Measurements from ENCODE around the gene ASXL1. TPM values are rescaled to one million over a fixed set of nuclear protein-coding genes. Genes with fewer than 3 reads are reported as not detected.

The ASXL1 gene
- total RNA-seq, 4 donors from 2014 or later = 69.1 to 116 (median 102) TPM

DNA sequence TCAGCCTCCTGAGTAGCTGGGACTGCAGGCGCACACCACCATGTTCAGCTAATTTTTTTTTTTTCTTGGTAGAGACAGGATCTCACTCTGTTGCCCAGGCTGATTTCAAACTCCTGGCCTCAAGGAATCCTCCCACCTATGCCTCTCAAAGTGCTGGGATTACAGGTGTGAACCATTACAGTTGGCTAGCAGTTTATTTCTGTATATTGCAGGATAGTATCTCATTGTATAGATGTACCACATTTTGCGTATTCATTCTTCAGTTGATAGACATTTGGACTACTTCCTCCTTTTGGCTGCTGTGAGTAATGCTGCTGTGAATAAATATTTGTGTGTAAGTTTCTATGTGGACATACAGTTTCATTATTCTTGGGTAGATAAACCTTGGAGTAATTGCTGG is 32.9 kb downstream of the ASXL1 start:
- H3K4me1 ChIP-seq = no peaks in the 10 kb centered on the region

DNA sequence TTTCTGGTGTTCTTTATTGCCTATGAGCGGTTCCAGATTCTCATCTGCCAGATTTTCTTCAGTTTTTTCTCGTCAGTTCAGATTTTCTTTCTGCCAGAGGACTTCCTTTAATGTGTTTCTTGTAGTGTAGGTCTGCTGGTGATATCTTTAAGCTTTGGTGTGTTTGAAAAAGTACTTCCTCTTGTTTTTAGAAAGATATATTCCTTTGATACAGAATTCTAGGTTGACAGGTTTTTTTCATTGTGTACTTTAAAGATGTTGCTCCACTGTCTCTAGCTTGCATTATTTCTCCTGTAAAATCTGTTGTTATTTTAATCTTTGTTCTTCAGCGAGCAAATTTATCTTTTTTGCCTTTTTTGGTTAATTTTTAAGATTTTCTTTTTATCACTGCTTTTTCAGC is 36.9 kb downstream of the ASXL1 start:
- Histone ChIP-seq H3K9me3 (peaks cover 0 to 3% of the 10 kb centered on the region in 2 donors), H3K4me1 (no peaks in the 10 kb centered on the region), H3K27me3 (no peaks in the 10 kb centered on the region), H3K27ac (no peak overlapping the region), H3K36me3 (no peaks in the 10 kb centered on the region), H3K4me3 (no peak overlapping the region)
- TF ChIP-seq POLR2A (IDR thresholded peaks at IDR 0.05) = no peak
- TF ChIP-seq, protein P1, sequence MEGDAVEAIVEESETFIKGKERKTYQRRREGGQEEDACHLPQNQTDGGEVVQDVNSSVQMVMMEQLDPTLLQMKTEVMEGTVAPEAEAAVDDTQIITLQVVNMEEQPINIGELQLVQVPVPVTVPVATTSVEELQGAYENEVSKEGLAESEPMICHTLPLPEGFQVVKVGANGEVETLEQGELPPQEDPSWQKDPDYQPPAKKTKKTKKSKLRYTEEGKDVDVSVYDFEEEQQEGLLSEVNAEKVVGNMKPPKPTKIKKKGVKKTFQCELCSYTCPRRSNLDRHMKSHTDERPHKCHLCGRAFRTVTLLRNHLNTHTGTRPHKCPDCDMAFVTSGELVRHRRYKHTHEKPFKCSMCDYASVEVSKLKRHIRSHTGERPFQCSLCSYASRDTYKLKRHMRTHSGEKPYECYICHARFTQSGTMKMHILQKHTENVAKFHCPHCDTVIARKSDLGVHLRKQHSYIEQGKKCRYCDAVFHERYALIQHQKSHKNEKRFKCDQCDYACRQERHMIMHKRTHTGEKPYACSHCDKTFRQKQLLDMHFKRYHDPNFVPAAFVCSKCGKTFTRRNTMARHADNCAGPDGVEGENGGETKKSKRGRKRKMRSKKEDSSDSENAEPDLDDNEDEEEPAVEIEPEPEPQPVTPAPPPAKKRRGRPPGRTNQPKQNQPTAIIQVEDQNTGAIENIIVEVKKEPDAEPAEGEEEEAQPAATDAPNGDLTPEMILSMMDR (IDR thresholded peaks at IDR 0.05) = no peak
- no peak for DNase-seq
- intact Hi-C loops (cut with DNase I; ENCODE audit: low total_unique reads) = no loop called here

More for the DNA sequence above, 32.9 kb downstream of the ASXL1 start:
- Histone ChIP-seq H3K27ac (no peak overlapping the region), H3K9me3 (peaks cover 0 to 3% of the 10 kb centered on the region in 2 donors), H3K4me3 (no peak overlapping the region), H3K36me3 (no peaks in the 10 kb centered on the region), H3K27me3 (no peaks in the 10 kb centered on the region)
- intact Hi-C loops (cut with DNase I; ENCODE audit: low total_unique reads) = no loop called here
- DNase-seq = no peak
- TF ChIP-seq, protein P1 (IDR thresholded peaks at IDR 0.05) = no peak

DNA sequence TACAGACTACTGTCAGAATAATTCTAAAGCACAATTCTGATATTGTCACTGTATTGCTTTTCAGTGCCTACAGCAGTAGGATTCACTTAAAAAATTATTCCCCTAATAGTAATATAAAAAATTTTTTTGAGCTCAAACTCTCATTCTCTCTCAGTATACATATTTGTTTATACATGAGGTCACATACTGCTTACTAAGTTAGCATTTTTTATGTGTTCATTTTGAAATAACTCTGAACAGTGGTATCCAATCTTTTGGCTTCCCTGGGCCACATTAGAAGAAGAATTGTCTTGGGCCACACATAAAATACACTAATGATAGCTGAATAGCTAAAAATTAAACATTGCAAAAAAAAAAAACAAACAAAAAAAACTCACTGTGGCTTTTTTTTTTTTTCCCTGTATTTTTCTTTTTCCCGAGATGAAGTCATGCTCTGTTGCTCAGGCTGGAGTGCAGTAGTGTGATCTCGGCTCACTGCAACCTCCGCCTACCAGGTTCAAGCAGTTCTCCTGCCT is 38.6 kb downstream of the ASXL1 start:
- no peak for DNase-seq
- intact Hi-C loops (cut with DNase I; ENCODE audit: low total_unique reads) = no loop called here
- Histone ChIP-seq H3K9me3 (peaks cover 0 to 3% of the 10 kb centered on the region in 2 donors), H3K36me3 (no peaks in the 10 kb centered on the region), H3K27ac (no peak overlapping the region), H3K4me1 (no peaks in the 10 kb centered on the region), H3K4me3 (no peak overlapping the region), H3K27me3 (no peaks in the 10 kb centered on the region)
- TF ChIP-seq, protein P1 (IDR thresholded peaks at IDR 0.05) = no peak
- no peak for TF ChIP-seq POLR2A (IDR thresholded peaks at IDR 0.05)

DNA sequence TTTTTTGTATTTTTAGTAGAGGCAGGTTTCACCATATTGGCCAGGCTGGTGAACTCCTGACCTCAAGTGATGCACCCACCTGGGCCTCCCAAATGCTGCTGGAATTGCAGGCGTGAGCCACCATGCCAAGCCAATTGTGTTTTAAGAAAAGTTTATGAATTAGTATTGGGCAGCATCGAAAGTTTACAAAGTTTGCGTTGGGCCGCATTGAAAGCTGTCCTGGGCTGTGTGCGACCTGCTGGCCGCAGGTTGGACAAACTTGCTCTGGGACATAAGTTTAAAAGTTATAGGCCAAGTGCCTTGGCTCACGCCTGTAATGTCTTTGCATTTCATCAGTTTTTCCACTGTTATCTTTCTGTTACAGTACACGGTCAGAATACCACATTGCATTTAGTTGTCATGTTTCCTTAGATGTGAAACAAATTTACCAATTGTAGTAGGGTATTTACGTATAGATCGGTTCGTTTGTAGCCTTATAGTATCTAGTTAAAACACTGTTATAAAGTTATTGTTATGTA is 39.5 kb downstream of the ASXL1 start:
- Histone ChIP-seq H3K27me3 (no peaks in the 10 kb centered on the region), H3K4me3 (no peak overlapping the region), H3K9me3 (peaks cover 0 to 3% of the 10 kb centered on the region in 2 donors), H3K36me3 (no peaks in the 10 kb centered on the region), H3K27ac (no peak overlapping the region), H3K4me1 (no peaks in the 10 kb centered on the region)
- TF ChIP-seq, protein P1 (IDR thresholded peaks at IDR 0.05) = no peak
- TF ChIP-seq POLR2A (IDR thresholded peaks at IDR 0.05) = no peak
- no peak for DNase-seq
- intact Hi-C loops (cut with DNase I; ENCODE audit: low total_unique reads) = no loop called here

DNA sequence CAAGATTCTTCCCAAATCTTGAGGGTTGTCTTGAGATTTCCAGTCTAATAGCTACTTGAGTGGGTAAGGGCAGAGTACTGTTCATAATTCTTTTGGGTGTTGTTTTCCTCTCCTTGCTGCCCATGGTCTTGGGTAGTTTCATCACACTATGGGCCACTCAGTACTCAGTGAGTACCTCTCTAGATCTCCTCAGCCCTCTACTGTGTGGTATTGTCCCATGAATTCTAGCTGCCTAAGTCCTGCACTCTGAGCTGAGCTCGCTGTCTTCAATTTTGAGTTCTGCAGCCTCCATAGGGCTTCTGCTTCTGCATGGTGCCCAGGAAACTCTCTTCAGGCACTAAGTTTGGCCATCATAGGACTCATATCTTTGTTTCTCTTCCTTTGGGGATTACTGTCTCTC is 42.3 kb downstream of the ASXL1 start:
- Histone ChIP-seq H3K9me3 (no peaks in the 10 kb centered on the region), H3K4me3 (no peak overlapping the region), H3K27ac (no peak overlapping the region), H3K36me3 (no peaks in the 10 kb centered on the region), H3K4me1 (no peaks in the 10 kb centered on the region), H3K27me3 (no peaks in the 10 kb centered on the region)
- intact Hi-C loops (cut with DNase I; ENCODE audit: low total_unique reads) = no loop called here
- DNase-seq = no peak
- no peak for TF ChIP-seq POLR2A (IDR thresholded peaks at IDR 0.05)
- TF ChIP-seq, protein P1 (IDR thresholded peaks at IDR 0.05) = no peak
